ENCODE results near the gene GATB.
"Not testable (repeated sequence)": the region's sequence is repeated elsewhere in the genome, so short reads cannot be mapped to it uniquely, and the experiment has no call there.

Gene GATB

DNA sequence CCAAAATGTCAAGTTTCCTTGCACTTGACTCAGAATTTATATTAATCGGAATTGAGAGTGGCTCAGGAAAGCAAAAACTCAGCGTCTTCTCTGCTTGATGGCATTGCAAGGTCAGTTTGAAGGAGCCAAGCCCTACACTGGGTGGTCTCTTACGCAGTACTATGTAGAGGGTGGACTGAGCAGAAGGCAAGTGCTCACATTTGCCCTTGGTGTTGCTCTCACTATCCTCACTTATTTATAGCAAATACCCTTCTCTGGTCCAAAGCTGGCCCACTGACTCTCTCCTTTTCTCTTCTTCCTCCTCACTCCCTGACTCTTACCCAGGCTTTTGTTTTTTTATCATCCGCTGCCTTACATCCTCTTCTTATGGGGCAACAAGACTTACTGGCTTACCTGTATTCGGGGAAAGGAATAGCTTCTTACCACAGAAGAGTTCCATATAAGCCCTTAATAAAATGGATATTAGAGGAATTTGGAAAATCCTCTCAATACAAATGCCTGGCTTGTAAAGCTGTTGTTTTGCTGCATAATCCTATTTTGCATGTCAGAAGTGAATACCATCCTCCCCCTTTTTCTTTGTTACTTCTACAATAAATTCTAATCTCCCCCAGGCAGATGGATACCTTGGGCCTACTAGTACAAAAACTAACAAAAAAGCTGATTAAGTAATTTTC is 24.8 kb upstream of the GATB start:
- no peak for DNase-seq

- DNase-seq: no peak
Measured at GRCh38 chr4:151784706-151785105, 23.9 kb upstream of the GATB start.

DNA sequence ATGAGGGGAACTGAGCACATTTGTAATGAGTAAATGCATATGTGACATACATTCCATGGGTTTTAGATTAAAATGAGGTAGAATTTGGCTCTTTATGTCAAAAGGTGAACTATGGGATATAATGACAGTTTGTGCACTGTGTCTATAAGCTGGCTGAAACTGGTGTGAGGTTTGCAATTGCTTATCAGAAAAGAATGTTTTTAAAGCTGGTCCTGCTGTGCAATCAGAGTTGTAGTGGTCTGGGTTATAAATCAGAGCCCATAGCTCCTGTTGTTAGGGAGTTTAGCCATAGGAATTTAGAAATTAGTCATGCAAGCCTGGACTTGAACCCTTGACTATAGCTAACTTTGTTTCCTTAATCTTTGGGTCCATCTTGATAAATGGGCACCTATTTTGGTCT is 23.1 kb upstream of the GATB start:
- no peak for DNase-seq

DNA sequence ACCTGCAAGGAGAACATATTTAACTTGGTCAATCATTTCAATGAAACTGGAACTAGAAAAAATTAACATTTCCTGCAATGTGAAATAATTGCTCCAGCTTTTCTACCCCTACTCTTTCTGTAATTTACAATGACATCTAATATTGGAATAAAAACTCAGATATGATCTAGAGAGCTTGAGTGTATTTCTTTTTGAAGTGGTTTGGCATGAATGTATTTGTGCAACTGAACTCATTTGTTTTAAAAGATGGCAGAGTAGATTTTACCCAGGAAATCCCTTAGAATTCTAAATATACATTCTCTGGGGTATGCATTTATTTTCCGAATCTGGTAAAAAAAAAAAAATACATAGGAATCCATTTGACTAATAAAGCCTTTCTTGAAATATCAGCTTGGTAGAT is 21.5 kb upstream of the GATB start:
- DNase-seq: no peak

- DNase-seq: no peak
Measured at GRCh38 chr4:151781026-151781425, 20.2 kb upstream of the GATB start.

- no peak for DNase-seq
Measured at GRCh38 chr4:151777471-151777870, 16.7 kb upstream of the GATB start.

- DNase-seq: no peak
Measured at GRCh38 chr4:151774324-151774723, 13.5 kb upstream of the GATB start.

DNA sequence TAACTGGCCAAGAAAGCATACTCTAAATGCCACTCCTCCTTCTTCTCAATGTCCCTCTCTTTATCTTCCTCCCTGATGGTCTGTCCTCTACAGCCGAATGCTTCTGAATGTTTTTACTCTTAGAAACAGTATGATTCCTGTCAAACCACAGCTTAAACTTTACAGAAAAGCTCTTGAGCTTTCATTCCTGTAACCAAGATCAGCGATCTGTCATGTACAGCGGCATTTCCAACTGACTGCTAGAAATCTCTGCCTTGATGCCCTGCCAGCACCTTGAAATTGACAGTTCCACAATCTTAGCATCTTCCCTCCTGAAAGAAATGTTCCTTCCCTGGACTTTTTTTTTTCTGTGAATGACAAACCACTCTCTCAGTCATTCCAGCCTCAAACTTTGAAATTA is 11.5 kb upstream of the GATB start:
- no peak for DNase-seq

DNA sequence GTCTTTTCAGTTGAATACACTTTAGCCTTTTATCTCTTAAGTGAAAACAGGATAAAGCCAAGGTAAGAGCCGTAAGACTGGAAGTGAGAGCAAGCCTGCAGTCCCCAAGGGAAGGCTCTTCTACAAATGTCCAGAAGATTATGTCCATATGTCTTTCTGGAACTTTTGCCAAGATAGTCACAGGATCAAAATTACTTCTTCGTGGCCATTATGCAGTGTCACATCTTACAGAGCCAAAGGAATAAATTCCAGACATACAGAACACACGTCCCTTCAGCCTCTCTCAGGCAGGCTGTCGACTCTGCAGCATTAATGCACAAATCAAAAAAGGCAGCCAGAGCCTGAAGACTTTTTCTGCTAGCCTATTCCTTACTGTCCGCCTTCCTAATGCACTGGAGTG is 10.9 kb upstream of the GATB start:
- no peak for DNase-seq

- no peak for DNase-seq
Measured at GRCh38 chr4:151770154-151770553, 9.3 kb upstream of the GATB start.

- DNase-seq: no peak
Measured at GRCh38 chr4:151768835-151769234, 8.0 kb upstream of the GATB start.

DNA sequence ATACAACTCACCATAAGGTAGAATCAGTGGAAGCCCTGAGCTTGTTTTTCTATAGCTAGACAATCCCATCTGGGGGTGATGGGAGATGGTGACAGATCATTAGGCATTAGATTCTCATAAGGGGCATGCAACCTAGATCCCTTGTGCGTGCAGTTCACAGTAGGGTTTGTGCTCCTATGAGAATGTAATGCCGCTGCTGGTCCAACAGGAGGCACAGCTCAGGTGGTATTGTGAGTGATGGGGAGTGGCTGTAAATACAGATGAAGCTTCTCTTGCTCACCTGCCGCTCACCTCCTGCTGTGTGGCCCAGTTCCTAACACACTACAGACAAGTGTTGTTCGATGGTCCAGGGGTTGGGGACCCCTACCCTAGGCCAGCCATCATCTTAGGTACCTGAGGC is 5.9 kb upstream of the GATB start:
- no peak for DNase-seq

- no peak for DNase-seq
Measured at GRCh38 chr4:151760002-151760401, 805 bp downstream of the GATB start.

- DNase-seq: no peak
Measured at GRCh38 chr4:151753056-151753455, 7.8 kb downstream of the GATB start.

- DNase-seq: no peak
Measured at GRCh38 chr4:151750156-151750555, 10.7 kb downstream of the GATB start.

- no peak for DNase-seq
Measured at GRCh38 chr4:151745481-151746231, 15.2 kb downstream of the GATB start.

GRCh38 chr4:151744614-151745013 is 16.2 kb downstream of the GATB start:
- no peak for DNase-seq

- no peak for DNase-seq
Measured at GRCh38 chr4:151743894-151744293, 16.9 kb downstream of the GATB start.

- no peak for DNase-seq
Measured at GRCh38 chr4:151743128-151743854, 17.5 kb downstream of the GATB start.

GRCh38 chr4:151738720-151739517 is 21.9 kb downstream of the GATB start:
- no peak for DNase-seq

DNA sequence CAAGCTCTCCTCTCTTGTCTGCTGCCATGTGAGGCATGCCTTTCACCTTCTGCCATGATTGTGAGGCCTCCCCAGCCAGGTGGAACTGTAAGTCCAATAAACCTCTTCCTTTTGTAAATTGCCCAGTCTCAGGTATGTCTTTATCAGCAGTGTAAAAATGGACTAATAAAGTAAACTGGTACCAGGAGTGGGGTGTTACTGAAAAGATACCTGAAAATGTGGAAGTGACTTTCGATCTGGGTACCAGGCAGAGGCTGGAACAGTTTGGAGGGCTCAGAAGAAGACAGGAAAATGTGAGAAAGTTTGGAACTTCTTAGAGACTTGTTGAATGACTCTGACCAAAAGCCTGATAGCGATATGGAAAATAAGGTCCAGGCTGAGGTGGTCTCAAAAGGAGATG is 24.0 kb downstream of the GATB start:
- DNase-seq: not testable (repeated sequence)

DNA sequence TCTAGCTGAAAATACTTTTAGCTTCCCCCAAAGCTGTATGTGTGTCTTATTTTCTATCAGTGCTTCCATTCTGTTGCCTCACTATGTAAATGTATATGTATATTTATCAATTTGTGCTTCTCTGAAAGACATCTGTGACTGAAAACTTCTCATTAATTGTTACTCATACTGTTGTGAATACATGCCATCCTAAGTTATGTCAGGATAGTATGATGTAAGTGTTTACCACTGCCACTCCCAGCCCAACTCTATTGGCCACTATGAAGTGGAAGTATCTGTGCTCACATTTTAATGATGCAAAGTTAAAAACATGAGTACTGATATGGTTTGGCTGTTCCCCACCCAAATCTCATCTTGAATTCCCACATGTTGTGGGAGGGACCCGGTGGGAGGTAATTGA is 24.4 kb downstream of the GATB start:
- DNase-seq: no peak

DNA sequence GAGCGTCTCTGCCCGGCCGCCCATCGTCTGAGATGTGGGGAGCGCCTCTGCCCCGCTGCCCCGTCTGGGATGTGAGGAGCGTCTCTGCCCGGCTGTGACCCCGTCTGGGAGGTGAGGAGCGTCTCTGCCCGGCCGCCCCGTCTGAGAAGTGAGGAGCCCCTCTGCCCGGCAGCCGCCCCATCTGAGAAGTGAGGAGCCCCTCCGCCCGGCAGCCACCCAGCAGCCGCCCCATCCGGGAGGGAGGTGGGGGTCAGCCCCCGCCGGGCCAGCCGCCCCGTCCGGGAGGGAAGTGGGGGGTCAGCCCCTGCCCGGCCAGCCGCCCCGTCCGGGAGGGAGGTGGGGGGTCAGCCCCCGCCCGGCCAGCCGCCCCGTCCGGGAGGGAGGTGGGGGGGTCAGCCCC is 29.1 kb downstream of the GATB start:
- not testable (repeated sequence) for DNase-seq

Measured in T1000 (cell line).